AG09309 (cell line): ENCODE data around the gene DGKD.

Experiments used
- DNase-seq: peaks from one replicate; pipeline ENCODE4 v3.0.0-alpha.2; 2010; ENCODE audit warnings: low read depth
- H3K4me3 ChIP-seq: 2 replicates; pipeline ENCODE4 v1.5.1; 2011; ENCODE audit warnings: mild to moderate bottlenecking, low read depth, low read length, moderate library complexity; ENCODE audit not compliant: control insufficient read depth
- CTCF ChIP-seq: IDR thresholded peaks from 2 replicates; pipeline ENCODE4 v1.5.1; 2011; ENCODE audit warnings: mild to moderate bottlenecking, low read depth, low read length, inconsistent platforms; ENCODE audit not compliant: insufficient read depth, control insufficient read depth; ENCODE audit errors: missing control alignments

The DGKD gene

DNA sequence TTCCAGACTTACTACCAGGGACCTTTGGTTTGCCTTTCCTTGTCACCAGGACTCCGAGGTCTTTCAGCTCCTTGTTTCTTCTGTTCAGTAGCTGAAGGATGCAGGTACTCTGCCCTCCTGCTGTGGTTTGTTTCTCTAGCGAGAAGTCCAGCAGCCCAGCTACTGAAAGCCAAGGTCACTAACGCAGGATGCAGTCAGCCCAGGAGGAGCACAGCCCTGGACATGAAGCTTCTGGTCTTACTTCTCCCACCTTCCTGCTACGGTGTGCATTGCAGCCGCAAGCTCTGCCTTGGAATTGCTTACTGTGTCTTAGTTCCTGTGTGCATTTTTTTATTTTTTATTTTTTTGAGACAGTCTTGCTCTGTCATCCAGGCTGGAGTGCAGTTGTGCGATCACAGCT lies 62.4 kb downstream of the DGKD start:
- no peak for TF ChIP-seq CTCF
- no peak overlapping the region for H3K4me3 ChIP-seq
- DNase-seq = no peak

- DNase-seq = no peak
- no peak overlapping the region for H3K4me3 ChIP-seq
- TF ChIP-seq CTCF = no peak
Observed at GRCh38 chr2:233417282-233417681, 63.0 kb downstream of the DGKD start.

- no peak overlapping the region for H3K4me3 ChIP-seq
- no peak for DNase-seq
Observed at GRCh38 chr2:233418052-233418760, 63.9 kb downstream of the DGKD start.

DNA sequence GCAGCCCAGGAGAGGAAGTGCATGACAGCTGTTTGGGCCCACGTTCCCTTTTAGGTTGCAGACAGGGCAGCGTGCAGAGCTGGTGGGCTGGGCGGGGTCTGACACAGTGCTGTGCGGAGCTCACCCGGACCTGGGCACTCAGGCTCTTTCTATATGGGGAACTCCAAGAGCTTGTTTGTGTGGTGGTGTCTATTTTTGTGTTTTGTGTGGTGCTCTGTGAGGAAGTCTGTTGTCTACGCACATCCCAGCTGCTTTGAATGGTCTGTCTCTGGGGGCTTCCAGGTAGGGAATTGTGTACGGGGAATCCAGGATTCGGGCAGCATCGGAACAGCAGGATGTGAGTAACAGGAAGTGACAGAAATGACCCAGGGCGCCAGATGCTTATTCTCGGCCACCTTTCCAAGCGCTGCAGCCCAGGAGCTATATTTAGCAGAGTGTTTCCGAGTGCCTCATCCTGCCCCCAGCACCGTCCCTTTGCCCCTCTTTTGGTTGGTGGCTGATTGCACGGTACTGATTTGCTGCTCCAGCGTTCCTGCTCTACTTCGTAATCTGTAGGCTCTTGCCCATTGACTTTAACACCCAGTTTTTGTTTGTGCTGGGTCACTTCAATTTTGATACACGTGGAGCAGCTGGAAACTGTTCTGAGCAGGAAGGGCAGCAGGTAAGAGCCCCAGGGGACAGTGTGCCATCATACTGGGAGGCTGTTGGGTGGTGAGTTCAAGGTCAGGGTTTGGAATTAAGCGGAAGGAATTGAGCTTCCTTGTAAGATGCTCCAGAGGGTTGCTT lies 64.7 kb downstream of the DGKD start:
- TF ChIP-seq CTCF = no peak
- no peak for DNase-seq
- H3K4me3 ChIP-seq = no peak overlapping the region

More at GRCh38 chr2:233418052-233418760, 63.9 kb downstream of the DGKD start:
- TF ChIP-seq CTCF = no peak

GRCh38 chr2:233419602-233420391 lies 65.5 kb downstream of the DGKD start:
- H3K4me3 ChIP-seq = no peak overlapping the region
- no peak for TF ChIP-seq CTCF
- no peak for DNase-seq

GRCh38 chr2:233421091-233421816 lies 67.0 kb downstream of the DGKD start:
- H3K4me3 ChIP-seq = no peak overlapping the region
- no peak for TF ChIP-seq CTCF
- DNase-seq = no peak
